ENCODE results near the gene PLK2. TPM values are rescaled to one million over a fixed set of nuclear protein-coding genes. Genes with fewer than 3 reads are reported as not detected.

Gene PLK2
- total and polyA plus RNA-seq, 2 of the 8 experiments (the other 6 are each of a cell fraction or from before 2014, with no cell fraction given): 5.8 to 20.6 TPM

DNA sequence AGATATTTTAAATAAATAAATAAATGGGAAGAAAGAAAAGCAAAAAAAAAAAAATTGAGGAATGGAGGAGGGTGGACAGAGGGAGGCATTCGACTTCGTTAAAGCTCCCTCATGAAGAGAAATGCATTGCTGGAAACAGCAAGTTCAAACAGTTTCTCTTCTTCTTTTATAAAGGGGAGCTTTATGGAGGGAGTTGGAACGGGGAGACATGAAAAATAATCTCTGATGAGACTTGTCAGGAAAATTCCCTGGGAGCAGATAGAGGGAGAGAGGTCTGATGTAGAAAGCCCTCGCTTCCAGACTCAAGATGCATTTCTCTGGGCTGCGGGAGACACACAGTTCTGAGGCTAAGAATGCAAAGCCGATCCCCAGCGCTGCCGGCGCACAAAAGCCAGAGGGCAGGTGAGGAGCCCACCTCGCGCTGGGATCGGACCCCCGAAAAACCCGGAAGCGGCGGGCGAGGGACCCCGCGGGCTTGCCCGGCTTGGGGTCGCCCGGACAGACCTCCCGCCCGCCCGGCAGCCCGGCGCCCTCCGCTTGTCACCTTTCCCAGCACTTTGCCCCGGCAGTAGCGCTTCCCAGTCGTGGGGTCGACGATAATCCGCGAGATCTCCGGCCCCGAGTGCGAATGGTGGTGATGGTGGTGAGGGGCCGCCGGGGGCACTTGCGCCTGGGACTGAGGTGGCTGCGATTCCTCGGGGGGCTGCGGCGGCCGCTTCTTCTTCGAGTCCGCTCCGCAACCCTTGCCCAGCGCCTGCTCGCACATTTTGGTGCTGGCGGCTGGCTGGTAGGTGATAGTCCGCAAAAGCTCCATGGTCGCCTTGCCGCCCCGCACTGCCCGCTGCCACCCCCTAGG lies 512 bp downstream of the PLK2 start:
- Histone ChIP-seq H4K5ac (ENCODE audit: insufficient read length, low read depth, low read length) (no peak overlapping the region), H4K91ac (replicated peaks; ENCODE audit: insufficient read length, low read length) (no peak overlapping the region), H3K23me2 (ENCODE audit: low read depth, low read length) (no peaks in the 10 kb centered on the region; the same call in 1 of the 2 replicates), H2BK12ac (ENCODE audit: low read depth, low read length) (no peak overlapping the region), H3K79me1 (ENCODE audit: low read depth, low read length) (no peaks in the 10 kb centered on the region), H3K4me1 (replicated peaks in 1 of 4; ENCODE audit: control insufficient read depth in 3 of 4, insufficient read depth in 4 of 4, low read length in 3 of 4) (peaks cover 0 to 4% (median 3%) of the 10 kb centered on the region in 4 experiments; a peak in 3 of 7 replicates), H4K8ac (ENCODE audit: extremely low read depth, insufficient read depth, low read length) (peak overlapping the region; percentile 80; the same call in 1 of the 2 replicates), H2BK120ac (replicated peaks; ENCODE audit: low read depth, low read length) (no peak overlapping the region), H4K20me1 (replicated peaks in 1 of 2; ENCODE audit: control insufficient read depth in 1 of 2, insufficient read depth in 2 of 2, low read length in 2 of 2) (peaks cover 0 to 2% of the 10 kb centered on the region in 2 experiments), H3K9ac (replicated peaks in 1 of 4; ENCODE audit: extremely low read depth in 1 of 4, low read depth in 3 of 4, low read length in 3 of 4) (peak overlapping the region; percentile 5 to 77 (median 50); a peak in 6 of 7 replicates), H3K4me2 (ENCODE audit: insufficient read depth in 1 of 2, low read depth in 2 of 2, low read length in 2 of 2) (peak overlapping the region; percentile 69 to 74), H3K9me3 (ENCODE audit: insufficient read depth in 2 of 2, low read depth in 1 of 2, low read length in 1 of 2) (no peaks in the 10 kb centered on the region), H3K27ac (ENCODE audit: low read depth, low read length) (no peak overlapping the region), H2BK15ac (ENCODE audit: low read length) (no peak overlapping the region), H2BK20ac (ENCODE audit: low read length) (no peak overlapping the region), H3K4me3 (ENCODE audit: extremely low read depth in 1 of 4, insufficient read depth in 2 of 4, low read depth in 3 of 4, low read length in 4 of 4) (peak overlapping the region; percentile 61 to 79 (median 73)), H3K18ac (ENCODE audit: extremely low read depth, low read length) (peak overlapping the region; percentile 34), H2AFZ (ENCODE audit: low read length) (no peak overlapping the region), H3K56ac (replicated peaks; ENCODE audit: insufficient read length, low read depth, low read length) (no peak overlapping the region), H2AK5ac (ENCODE audit: low read depth, low read length) (no peak overlapping the region), H3K23ac (ENCODE audit: insufficient read length) (no peak overlapping the region), H3K4ac (replicated peaks; ENCODE audit: insufficient read length, low read depth, low read length) (no peak overlapping the region), H3K14ac (ENCODE audit: insufficient read length) (no peak overlapping the region), H3K27me3 (replicated peaks in 1 of 4; ENCODE audit: control insufficient read depth in 3 of 4, extremely low read depth in 1 of 4, insufficient read depth in 3 of 4, low read length in 3 of 4) (peaks cover 0 to 3% (median 2%) of the 10 kb centered on the region in 4 experiments; a peak in 3 of 7 replicates), H2BK5ac (ENCODE audit: low read depth, low read length) (no peak overlapping the region), H3K36me3 (ENCODE audit: control insufficient read depth in 2 of 4, insufficient read depth in 4 of 4, low read length in 3 of 4) (peaks cover 8 to 28% (median 20%) of the 10 kb centered on the region in 4 experiments), H3K79me2 (ENCODE audit: control insufficient read depth in 1 of 2, insufficient read depth in 2 of 2, low read length in 2 of 2) (0 out of 4 replicates have a peak, but pooled peaks cover 0 to 2% of the 10 kb centered on the region in 2 experiments)
- WGBS, 2 experiments (ENCODE audit: extremely low coverage in 1 of 2, insufficient coverage in 1 of 2, insufficient read length in 1 of 2, insufficient replicate concordance in 2 of 2, low coverage in 1 of 2, low lambda C conversion rate in 2 of 2, missing lambda C conversion rate in 1 of 2): 1% methylated on average over 33 of the region's 57 CpGs; no CpG with 5 or more reads in 1 of the 2 experiments
- CTCF ChIA-PET (ENCODE audit: partially characterized antibody): interaction anchor here (0.6 to 4.4 kb wide), 19 partner anchors 17 to 1154 kb away, joined by 3 to 86 read pairs (median 3); no protein-coding TSS in a partner anchor
- POLR2A ChIA-PET (ENCODE audit: partially characterized antibody): interaction anchor here (0.7 to 1.5 kb wide), 7 partner anchors 8 to 681 kb away, joined by 3 to 4 read pairs (median 3); no protein-coding TSS in a partner anchor
- FAIRE-seq: no peak
- peak in 1 of 2 experiments; percentile 66 for DNase-seq (ENCODE audit: low read depth in 1 of 2, low spot score in 2 of 2)
- TF ChIP-seq CTBP2 (IDR thresholded peaks at IDR 0.05; ENCODE audit: borderline replicate concordance, insufficient read depth, insufficient read length, low read length) (no peak), RAD21 (IDR thresholded peaks at IDR 0.05 in 1 of 2, conservative IDR thresholded peaks at IDR 0.05 in 1 of 2; ENCODE audit: low read depth in 2 of 2, low read length in 2 of 2) (peak in 1 of 2 experiments; percentile 10; a peak in 1 of 4 replicates), SIX5 (IDR thresholded peaks at IDR 0.05; ENCODE audit: low read depth, low read length) (no peak), TEAD4 (IDR thresholded peaks at IDR 0.05; ENCODE audit: low read depth, low read length) (no peak), FOSL1 (IDR thresholded peaks at IDR 0.05; ENCODE audit: insufficient read depth, low read depth, low read length) (no peak), EGR1 (IDR thresholded peaks at IDR 0.05; ENCODE audit: borderline replicate concordance, low read depth, low read length) (no peak), EZH2 (IDR thresholded peaks at IDR 0.05; ENCODE audit: low read depth, low read length, severe bottlenecking) (peak; percentile 35), PHF8 (conservative IDR thresholded peaks at IDR 0.05; ENCODE audit: low read depth, low read length) (peak; percentile 67; the same call in 1 of the 2 replicates)
- TF ChIP-seq, protein P1, sequence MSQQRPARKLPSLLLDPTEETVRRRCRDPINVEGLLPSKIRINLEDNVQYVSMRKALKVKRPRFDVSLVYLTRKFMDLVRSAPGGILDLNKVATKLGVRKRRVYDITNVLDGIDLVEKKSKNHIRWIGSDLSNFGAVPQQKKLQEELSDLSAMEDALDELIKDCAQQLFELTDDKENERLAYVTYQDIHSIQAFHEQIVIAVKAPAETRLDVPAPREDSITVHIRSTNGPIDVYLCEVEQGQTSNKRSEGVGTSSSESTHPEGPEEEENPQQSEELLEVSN (IDR thresholded peaks at IDR 0.05): 0 out of 2 replicates have a peak, but pooled peaks have one; percentile 4
